GM12891 (cell line): ENCODE measurements around the gene SLC25A40.

Experiments used
- POLR2A ChIP-seq: IDR thresholded peaks from 2 replicates; pipeline ENCODE4 v1.6.1; 2011; ENCODE audit warnings: low read depth, low read length, control low read depth
- POLR2AphosphoS5 ChIP-seq: IDR thresholded peaks from 2 replicates; pipeline ENCODE4 v1.6.1; 2011; ENCODE audit warnings: low read depth, low read length, control low read depth
- SPI1 ChIP-seq: IDR thresholded peaks from 2 replicates; pipeline ENCODE4 v1.6.1; 2011; ENCODE audit warnings: low read depth, low read length, control low read depth
- TAF1 ChIP-seq: IDR thresholded peaks from 2 replicates; pipeline ENCODE4 v1.6.1; 2011; ENCODE audit warnings: low read depth, low read length, control low read depth

DNA sequence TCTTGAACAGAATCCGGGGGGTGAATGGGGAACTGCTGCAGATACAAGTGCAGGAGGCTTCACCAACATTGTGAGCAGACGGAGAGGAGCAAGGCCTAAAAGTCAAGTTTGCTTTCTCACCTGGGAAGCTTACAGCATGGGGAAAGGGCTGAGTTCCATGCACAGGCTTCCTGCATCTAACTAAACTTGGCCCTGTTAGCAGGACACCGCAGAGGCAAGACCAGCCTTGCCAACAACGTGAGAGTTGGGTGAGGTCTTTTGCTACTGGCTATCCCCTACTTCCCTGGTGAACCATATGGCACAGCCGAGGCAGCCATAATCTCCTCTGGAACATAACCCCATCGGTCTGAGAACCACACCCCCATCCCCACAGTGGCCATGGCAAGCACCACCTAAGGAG, 43.7 kb upstream of the SLC25A40 start:
- TF ChIP-seq POLR2AphosphoS5 (no peak), POLR2A (no peak), SPI1 (no peak), TAF1 (no peak)
